ENCODE data around the gene AKAP13. TPM values are rescaled to one million over a fixed set of nuclear protein-coding genes. Genes with fewer than 3 reads are reported as not detected.

The AKAP13 gene
- total and polyA plus RNA-seq, 2 of the 8 experiments (the other 6 are each of a cell fraction or from before 2014, with no cell fraction given) = 14.0 to 46.2 TPM

GRCh38 chr15:85673326-85673725 is 292.9 kb downstream of the AKAP13 start:
- Histone ChIP-seq H2BK5ac (ENCODE audit: low read depth, low read length) (no peak overlapping the region), H3K4me1 (replicated peaks in 1 of 4; ENCODE audit: control insufficient read depth in 3 of 4, insufficient read depth in 4 of 4, low read length in 3 of 4) (no peaks in the 10 kb centered on the region), H3K4ac (replicated peaks; ENCODE audit: insufficient read length, low read depth, low read length) (no peak overlapping the region), H3K27me3 (replicated peaks in 1 of 4; ENCODE audit: control insufficient read depth in 3 of 4, extremely low read depth in 1 of 4, insufficient read depth in 3 of 4, low read length in 3 of 4) (no peaks in the 10 kb centered on the region), H4K91ac (replicated peaks; ENCODE audit: insufficient read length, low read length) (no peak overlapping the region), H3K4me2 (ENCODE audit: insufficient read depth in 1 of 2, low read depth in 2 of 2, low read length in 2 of 2) (no peak overlapping the region), H2BK15ac (ENCODE audit: low read length) (no peak overlapping the region), H4K5ac (ENCODE audit: insufficient read length, low read depth, low read length) (no peak overlapping the region), H2BK120ac (replicated peaks; ENCODE audit: low read depth, low read length) (no peak overlapping the region), H3K23ac (ENCODE audit: insufficient read length) (no peak overlapping the region), H3K79me1 (ENCODE audit: low read depth, low read length) (no peaks in the 10 kb centered on the region), H3K56ac (replicated peaks; ENCODE audit: insufficient read length, low read depth, low read length) (no peak overlapping the region), H3K18ac (ENCODE audit: extremely low read depth, low read length) (no peak overlapping the region), H3K27ac (ENCODE audit: low read depth, low read length) (no peak overlapping the region), H4K20me1 (replicated peaks in 1 of 2; ENCODE audit: control insufficient read depth in 1 of 2, insufficient read depth in 2 of 2, low read length in 2 of 2) (peaks cover 0 to 2% of the 10 kb centered on the region in 2 experiments), H3K23me2 (ENCODE audit: low read depth, low read length) (no peaks in the 10 kb centered on the region; the same call in 1 of the 2 replicates), H2AFZ (ENCODE audit: low read length) (no peak overlapping the region), H2BK20ac (ENCODE audit: low read length) (no peak overlapping the region), H3K14ac (ENCODE audit: insufficient read length) (no peak overlapping the region), H3K9me3 (ENCODE audit: insufficient read depth in 2 of 2, low read depth in 1 of 2, low read length in 1 of 2) (no peaks in the 10 kb centered on the region), H2AK5ac (ENCODE audit: low read depth, low read length) (no peak overlapping the region), H3K9ac (replicated peaks in 1 of 4; ENCODE audit: extremely low read depth in 1 of 4, low read depth in 3 of 4, low read length in 3 of 4) (no peak overlapping the region), H2BK12ac (ENCODE audit: low read depth, low read length) (no peak overlapping the region), H3K79me2 (ENCODE audit: control insufficient read depth in 1 of 2, insufficient read depth in 2 of 2, low read length in 2 of 2) (no peaks in the 10 kb centered on the region), H4K8ac (ENCODE audit: extremely low read depth, insufficient read depth, low read length) (no peak overlapping the region), H3K36me3 (ENCODE audit: control insufficient read depth in 2 of 4, insufficient read depth in 4 of 4, low read length in 3 of 4) (peaks cover 4 to 9% (median 5%) of the 10 kb centered on the region in 4 experiments; a peak in 4 of 8 replicates), H3K4me3 (ENCODE audit: extremely low read depth in 1 of 4, insufficient read depth in 2 of 4, low read depth in 3 of 4, low read length in 4 of 4) (no peak overlapping the region)
- FAIRE-seq = no peak
- WGBS, 2 experiments (ENCODE audit: extremely low coverage in 1 of 2, insufficient coverage in 1 of 2, insufficient read length in 1 of 2, insufficient replicate concordance in 2 of 2, low coverage in 1 of 2, low lambda C conversion rate in 2 of 2, missing lambda C conversion rate in 1 of 2) = 89% methylated on average over 5 of the region's 5 CpGs; no CpG with 5 or more reads in 1 of the 2 experiments
- ChIA-PET POLR2A (ENCODE audit: partially characterized antibody) (no interaction called here), CTCF (ENCODE audit: partially characterized antibody) (no interaction called here)
- no peak for TF ChIP-seq SP2 (IDR thresholded peaks at IDR 0.05; ENCODE audit: low read length)
- no peak for TF ChIP-seq BCL11A (IDR thresholded peaks at IDR 0.05; ENCODE audit: low read depth in 2 of 2, low read length in 2 of 2)
- no peak for TF ChIP-seq SRF (IDR thresholded peaks at IDR 0.05; ENCODE audit: low read depth, low read length)
- TF ChIP-seq MAX (IDR thresholded peaks at IDR 0.05) = no peak
- TF ChIP-seq PHF8 (conservative IDR thresholded peaks at IDR 0.05; ENCODE audit: low read depth, low read length) = no peak
- TF ChIP-seq BRCA1 (IDR thresholded peaks at IDR 0.05; ENCODE audit: low read depth, low read length) = no peak
- TF ChIP-seq SIX5 (IDR thresholded peaks at IDR 0.05; ENCODE audit: low read depth, low read length) = no peak
- no peak for TF ChIP-seq MAFK (IDR thresholded peaks at IDR 0.05; ENCODE audit: low read depth, low read length)
- DNase-seq (ENCODE audit: low read depth in 1 of 2, low spot score in 2 of 2) = no peak

Measured in H1 (cell line).